Stimulated activated CD4-positive, alpha-beta T cell treated with anti-CD3 and anti-CD28 coated beads, Interleukin-15, amount 100 ng/mL, for 1 hour (primary cell): ENCODE results near the gene TOGARAM1.

Experiments
- DNase-seq, 2 donors: peaks; one replicate each; pipeline ENCODE4 v3.0.0-alpha.2; 2020; ENCODE audit warnings: low read depth in 1 of 2, low spot score in 1 of 2

The TOGARAM1 gene

DNA sequence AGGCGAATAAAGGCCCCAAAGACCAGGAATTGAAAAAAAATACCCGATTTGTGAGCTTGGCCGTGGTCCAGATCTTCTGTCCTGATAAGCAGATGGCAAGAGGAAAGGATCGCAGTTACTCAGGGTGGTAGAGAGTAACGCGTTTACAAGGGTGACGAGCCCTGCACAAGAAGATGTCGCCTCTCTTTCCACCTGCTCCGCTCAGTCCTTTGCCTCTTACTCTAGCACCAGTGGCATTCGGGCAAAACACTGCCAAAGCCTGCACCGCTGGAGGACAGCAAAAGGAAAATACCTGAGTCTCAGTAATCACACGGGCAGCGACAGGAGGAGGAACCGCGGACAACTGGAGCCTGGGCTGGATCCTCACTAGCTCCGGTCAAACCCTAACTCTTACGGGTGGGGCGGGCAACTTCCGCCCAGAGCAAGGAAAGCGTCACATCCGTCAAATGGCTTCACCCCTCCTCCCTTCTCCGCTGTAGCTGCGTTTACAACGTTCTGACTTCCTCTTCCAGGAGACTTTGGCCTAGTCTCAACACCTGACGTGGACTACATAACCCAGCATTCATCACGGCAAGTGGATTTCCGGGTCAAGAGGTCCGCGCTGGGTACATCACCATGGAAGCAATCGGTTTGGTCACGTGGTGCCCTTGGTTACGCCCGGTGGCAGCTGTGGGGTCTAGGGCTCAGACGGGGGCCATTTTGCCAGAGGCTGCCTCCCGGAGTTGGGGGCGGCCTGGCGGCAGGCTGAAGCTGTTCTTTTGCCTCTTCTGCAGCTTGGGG is at the start of gene TOGARAM1, which contains the start of gene KLHL28:
Gene TOGARAM1, plus strand, starts transcription at position 637 of the 780 bp plus-strand sequence. CDS start 232 bp downstream, outside the sequence.
Gene KLHL28, minus strand, starts transcription at position 394 of the 780 bp plus-strand sequence. CDS start 16,019 bp downstream, outside the sequence.
- peak; percentile 79 to 88 for DNase-seq

GRCh38 chr14:44914849-44915248 is 47.1 kb upstream of the TOGARAM1 start:
- DNase-seq: no peak

DNA sequence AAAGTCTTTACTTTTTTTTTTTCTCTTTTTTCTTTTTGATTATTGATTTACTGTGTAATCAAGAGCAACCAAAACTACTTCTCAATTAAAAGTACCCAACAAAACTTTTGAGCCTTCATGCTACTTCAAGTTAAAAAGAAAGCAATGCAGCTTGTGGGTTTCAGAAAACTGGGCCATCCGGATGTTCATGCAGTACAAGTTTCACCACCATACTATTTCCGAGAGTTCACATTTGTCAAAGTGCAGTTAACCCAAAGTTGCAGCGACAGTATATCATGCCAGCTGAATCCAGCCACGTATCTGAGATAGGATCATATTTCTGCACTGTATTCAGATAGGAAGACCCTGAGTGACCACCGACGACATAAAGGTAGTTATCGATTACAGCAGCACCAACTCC is 33.2 kb upstream of the TOGARAM1 start:
- DNase-seq: no peak

- no peak for DNase-seq
These were observed 26.8 kb upstream of the TOGARAM1 start for GRCh38 chr14:44935155-44935554.

DNA sequence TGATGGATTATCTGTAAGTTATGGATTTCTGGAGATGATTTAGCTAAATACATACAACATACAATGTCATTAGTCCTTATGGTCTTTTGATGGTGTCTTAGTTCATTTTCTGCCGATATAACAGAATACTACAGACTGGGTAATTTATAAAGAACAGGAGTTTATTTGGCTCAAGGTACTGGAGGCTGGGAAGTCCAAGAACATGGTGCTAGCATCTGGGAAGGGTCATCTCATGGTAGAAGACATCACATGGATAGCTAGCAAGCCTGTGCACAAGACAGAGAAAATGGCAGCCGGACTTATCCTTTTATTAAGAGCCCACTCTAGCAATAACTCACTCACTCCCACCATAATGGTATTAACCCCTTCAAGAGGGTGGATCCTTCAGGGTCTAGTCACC is 24.4 kb upstream of the TOGARAM1 start:
- DNase-seq: no peak

DNA sequence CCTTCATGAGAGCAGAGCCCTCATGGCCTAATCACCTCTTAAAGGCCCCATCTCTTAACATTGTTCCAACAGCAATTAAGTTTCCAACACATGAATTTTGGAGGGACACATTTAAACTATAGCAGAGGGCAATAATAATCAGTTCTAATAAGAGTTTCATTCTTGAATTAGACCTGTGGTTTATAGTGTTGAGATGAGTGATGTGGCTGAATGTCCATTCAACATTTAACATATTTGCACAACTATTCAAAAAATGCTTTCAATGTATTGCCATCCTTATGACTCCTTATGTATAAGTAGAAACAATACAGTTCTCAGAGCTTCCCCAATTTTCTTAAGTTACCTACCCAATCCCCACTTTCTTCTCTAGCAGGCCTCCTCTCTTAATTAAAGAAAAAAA is 21.8 kb upstream of the TOGARAM1 start:
- DNase-seq: no peak

DNA sequence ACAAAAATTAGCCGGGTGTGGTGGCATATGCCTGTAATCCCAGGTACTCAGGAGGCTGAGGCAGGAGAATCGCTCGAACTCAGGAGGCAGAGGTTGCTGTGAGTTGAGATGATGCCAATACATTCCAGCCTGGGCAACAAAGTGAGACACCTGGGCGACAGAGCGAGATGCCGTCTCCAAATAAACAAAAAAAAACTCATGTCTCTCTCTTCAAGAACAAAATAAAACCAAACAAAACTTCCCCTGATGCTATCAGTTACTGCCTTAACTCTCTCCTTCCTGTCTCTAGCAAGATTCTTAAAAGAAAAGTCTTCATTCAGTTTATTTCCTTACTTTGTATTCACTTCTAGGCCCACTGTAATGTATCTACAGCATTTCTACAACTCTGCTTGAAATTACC is 21.0 kb upstream of the TOGARAM1 start:
- DNase-seq: no peak

DNA sequence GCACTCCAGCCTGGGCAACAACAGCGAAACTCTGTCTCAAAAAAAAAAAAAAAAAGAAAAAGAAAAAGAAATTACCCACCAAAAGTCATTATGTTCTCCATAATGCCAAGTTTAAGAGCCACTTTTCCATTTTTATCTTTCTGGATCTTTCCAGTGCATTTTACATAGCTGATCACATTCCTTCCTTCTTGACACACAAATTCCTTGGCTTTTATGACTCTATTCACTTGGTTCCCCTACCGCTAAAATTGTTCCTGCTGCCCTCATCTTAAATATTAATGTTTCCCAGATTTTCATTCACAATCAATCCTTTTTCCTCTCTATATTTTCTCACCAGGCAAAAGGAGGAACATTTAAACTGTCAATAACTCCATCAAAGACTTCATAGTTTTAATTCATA is 20.4 kb upstream of the TOGARAM1 start:
- no peak for DNase-seq

GRCh38 chr14:44942436-44942835 is 19.6 kb upstream of the TOGARAM1 start:
- no peak for DNase-seq

GRCh38 chr14:44944107-44944506 is 17.9 kb upstream of the TOGARAM1 start:
- DNase-seq: no peak

GRCh38 chr14:44945264-44945663 is 16.7 kb upstream of the TOGARAM1 start:
- DNase-seq: no peak

- DNase-seq: no peak
These were observed 10.9 kb upstream of the TOGARAM1 start for GRCh38 chr14:44951051-44951450.

GRCh38 chr14:44952391-44953110 is 9.4 kb upstream of the TOGARAM1 start:
- no peak for DNase-seq

- no peak for DNase-seq
These were observed 7.2 kb upstream of the TOGARAM1 start for GRCh38 chr14:44954750-44955149.

GRCh38 chr14:44955528-44955927 is 6.5 kb upstream of the TOGARAM1 start:
- no peak for DNase-seq

DNA sequence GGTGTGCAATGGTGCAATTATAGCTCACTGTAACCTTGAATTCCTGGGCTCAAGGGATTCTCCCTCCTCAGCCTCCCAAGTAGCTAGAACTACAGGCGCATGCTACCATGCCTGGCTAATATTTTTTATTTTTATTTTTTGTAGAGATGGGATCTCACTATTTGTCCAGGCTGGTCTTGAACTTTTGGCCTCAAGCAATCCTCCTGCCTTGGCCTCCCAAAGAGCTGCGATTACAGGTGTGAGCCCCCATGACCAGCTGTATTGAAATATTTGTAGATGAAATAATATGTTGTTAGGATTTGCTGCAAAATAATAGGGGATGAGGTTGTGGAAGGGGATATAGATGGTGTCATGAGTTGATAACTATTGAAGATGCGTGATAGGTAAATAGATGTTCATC is 5.1 kb upstream of the TOGARAM1 start:
- no peak for DNase-seq

DNA sequence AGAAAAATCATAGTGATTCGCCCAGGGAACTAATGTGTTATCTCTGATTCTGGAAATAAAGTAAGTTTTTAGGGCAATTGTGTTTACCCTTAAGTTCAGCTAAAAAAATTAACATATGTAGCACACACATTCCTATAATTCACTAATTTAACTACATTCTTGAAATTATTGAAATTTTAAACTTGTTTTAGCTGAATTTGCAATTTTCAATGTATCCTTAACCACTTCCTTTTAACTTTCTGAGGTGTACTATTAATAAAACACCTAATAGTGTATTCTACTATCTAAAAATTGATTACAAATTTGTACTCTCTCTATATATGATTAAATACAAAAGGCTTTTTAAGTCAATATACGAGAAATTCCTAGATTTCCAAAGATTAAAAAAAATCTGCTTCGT is 2.5 kb upstream of the TOGARAM1 start:
- no peak for DNase-seq

DNA sequence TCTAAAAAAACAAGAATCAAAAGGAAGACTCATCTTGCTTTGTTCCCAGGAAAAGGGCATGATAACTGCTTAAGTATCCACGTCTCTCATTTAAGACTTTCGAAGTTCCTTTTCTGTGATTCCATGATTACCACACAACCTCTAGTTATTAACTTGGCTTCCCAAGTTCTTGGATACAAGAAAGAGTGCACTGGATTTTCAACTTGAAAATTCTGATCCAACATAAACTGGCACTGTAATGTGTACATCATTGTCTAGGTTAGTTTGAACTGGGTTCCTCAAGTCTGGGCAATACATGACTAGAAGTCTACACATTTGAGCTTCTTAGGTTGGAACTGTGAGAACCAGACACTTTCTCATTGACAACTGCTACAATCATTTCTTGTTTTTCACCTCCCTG is 1.8 kb upstream of the TOGARAM1 start:
- no peak for DNase-seq

DNA sequence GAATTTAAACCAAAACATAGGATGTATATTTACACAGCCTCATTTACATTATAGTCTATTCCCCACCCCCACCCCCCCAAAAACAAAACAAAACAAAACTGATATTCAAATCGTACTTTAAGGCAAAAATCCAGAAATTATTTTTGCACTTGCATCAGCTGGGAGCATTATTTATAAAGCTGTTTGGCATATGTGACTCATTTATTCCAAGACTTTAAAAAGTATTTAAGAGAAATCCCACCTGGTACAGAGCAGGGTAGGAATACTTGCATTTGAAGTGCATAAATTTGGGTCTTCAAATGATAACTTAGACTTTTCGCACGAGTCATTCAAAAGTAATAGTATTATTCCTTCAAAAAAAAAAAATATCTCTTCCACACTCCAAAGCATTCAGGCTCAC is 1.3 kb upstream of the TOGARAM1 start:
- no peak for DNase-seq

DNA sequence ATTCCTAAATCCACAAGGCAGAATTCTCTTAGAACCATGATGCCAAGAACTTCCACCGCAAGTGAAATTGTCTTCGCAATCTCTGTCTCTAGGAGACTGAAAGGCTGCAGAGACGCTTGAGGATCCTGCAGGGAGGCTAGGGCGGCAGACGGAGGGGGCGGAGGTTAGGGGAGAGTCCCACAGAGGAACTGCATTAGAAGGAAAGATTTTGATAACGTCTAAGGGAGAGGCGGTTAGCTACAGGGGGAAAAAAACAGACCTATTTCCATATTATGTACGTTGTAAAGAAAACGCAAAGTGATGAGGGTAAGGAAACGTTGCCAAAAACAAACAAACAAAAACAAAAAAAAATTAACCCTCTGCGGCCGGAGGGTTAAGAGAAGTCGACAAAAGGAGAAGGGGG is 838 bp upstream of the TOGARAM1 start:
- DNase-seq: peak; percentile 27 to 33

DNA sequence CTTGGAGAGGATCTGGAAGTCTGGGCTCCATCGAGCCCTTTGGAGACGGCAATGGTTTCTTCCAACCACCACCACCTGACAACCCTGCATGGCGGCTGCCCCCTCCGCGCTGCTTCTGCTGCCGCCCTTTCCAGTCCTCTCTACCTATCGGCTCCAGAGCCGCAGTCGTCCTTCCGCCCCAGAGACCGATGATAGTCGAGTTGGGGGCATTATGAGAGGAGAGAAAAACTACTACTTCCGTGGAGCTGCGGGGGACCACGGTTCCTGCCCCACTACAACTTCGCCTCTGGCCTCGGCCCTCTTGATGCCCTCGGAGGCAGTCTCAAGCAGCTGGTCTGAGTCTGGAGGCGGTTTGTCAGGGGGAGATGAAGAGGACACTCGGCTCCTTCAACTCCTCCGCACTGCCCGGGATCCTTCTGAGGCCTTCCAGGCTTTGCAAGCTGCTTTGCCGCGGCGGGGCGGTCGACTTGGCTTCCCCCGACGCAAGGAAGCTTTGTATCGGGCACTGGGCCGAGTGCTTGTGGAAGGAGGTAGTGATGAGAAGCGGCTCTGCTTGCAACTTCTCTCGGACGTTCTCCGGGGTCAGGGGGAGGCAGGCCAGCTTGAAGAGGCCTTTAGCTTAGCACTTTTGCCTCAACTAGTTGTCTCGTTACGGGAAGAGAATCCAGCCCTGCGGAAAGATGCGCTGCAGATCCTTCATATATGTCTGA is 499 bp downstream of the TOGARAM1 start:
- no peak for DNase-seq

DNA sequence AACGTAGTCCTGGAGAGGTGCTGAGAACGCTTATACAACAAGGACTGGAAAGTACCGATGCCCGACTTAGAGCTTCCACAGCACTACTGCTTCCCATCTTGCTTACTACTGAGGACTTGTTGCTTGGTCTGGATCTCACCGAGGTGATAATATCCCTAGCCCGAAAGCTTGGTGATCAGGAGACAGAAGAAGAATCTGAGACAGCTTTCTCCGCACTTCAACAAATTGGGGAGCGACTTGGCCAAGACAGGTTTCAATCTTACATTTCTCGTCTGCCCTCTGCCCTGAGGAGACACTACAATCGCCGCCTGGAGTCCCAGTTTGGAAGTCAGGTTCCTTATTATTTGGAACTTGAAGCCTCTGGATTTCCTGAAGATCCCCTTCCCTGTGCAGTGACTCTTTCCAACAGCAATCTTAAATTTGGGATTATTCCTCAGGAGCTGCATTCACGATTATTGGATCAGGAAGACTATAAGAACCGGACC is 1.1 kb downstream of the TOGARAM1 start:
- no peak for DNase-seq
